ENCODE data around the gene HMCN1.
A peak's percentile ranks its signal among the peaks of the same experiment; 100 is the strongest.

The HMCN1 gene

GRCh38 chr1:185894791-185895190, 160.6 kb downstream of the HMCN1 start:
- H3K27ac ChIP-seq (ENCODE audit: low read length, poor library complexity, severe bottlenecking): no peak overlapping the region
- H3K9me3 ChIP-seq (ENCODE audit: control insufficient read depth, low read length): no peaks in the 10 kb centered on the region
- no peaks in the 10 kb centered on the region for H3K79me1 ChIP-seq (replicated peaks; ENCODE audit: low read length, poor library complexity, severe bottlenecking)
- no peak overlapping the region for H3K18ac ChIP-seq (ENCODE audit: low read depth in 1 of 2, low read length in 2 of 2)
- H4K8ac ChIP-seq (ENCODE audit: low read length): no peak overlapping the region
- H3K4me2 ChIP-seq (ENCODE audit: low read length, poor library complexity, severe bottlenecking): no peak overlapping the region
- peak overlapping the region; percentile 74 for H3K9ac ChIP-seq (ENCODE audit: low read length)
- no peak overlapping the region for H2BK5ac ChIP-seq (ENCODE audit: low read depth, low read length, poor library complexity, severe bottlenecking)
- H3K4me1 ChIP-seq (ENCODE audit: control insufficient read depth, insufficient read depth, low read depth, low read length): no peaks in the 10 kb centered on the region
- H3K23ac ChIP-seq (ENCODE audit: low read length in 2 of 2): no peak overlapping the region
- no peak overlapping the region for H2BK15ac ChIP-seq (ENCODE audit: low read depth, poor library complexity, severe bottlenecking)
- no peaks in the 10 kb centered on the region for H3K27me3 ChIP-seq (ENCODE audit: control insufficient read depth in 1 of 2, insufficient read depth in 1 of 2, low read length in 2 of 2)
- no peak overlapping the region for H3K14ac ChIP-seq (ENCODE audit: low read length in 2 of 2)
- no peak overlapping the region for H2BK12ac ChIP-seq (ENCODE audit: low read length in 2 of 2)
- H2BK120ac ChIP-seq (ENCODE audit: low read depth, low read length): no peak overlapping the region
- no peak overlapping the region for H3K4ac ChIP-seq (ENCODE audit: low read depth in 1 of 2, low read length in 2 of 2)
- no peak overlapping the region for H4K91ac ChIP-seq (ENCODE audit: low read length)
- H2AK5ac ChIP-seq (ENCODE audit: low read length, severe bottlenecking): no peak overlapping the region
- H3K36me3 ChIP-seq (ENCODE audit: control insufficient read depth in 1 of 2, insufficient read depth in 2 of 2, low read depth in 1 of 2, low read length in 2 of 2): peaks cover 3 to 4% of the 10 kb centered on the region in 2 experiments
- WGBS: no CpG with 5 or more reads among the region's 3 CpGs
- DNase-seq: peak; percentile 23
- H2AFZ ChIP-seq (ENCODE audit: low read depth, low read length): no peak overlapping the region
- H3K4me3 ChIP-seq (ENCODE audit: insufficient read depth in 1 of 2, low read depth in 1 of 2, low read length in 2 of 2): no peak overlapping the region

GRCh38 chr1:185895208-185895900, 161.2 kb downstream of the HMCN1 start:
- no peak overlapping the region for H3K4ac ChIP-seq (ENCODE audit: low read depth in 1 of 2, low read length in 2 of 2)
- H2AFZ ChIP-seq (ENCODE audit: low read depth, low read length): no peak overlapping the region
- H3K9me3 ChIP-seq (ENCODE audit: control insufficient read depth, low read length): no peaks in the 10 kb centered on the region
- no CpG with 5 or more reads among the region's 1 CpG for WGBS
- no peak for DNase-seq
- H3K4me1 ChIP-seq (ENCODE audit: control insufficient read depth, insufficient read depth, low read depth, low read length): no peaks in the 10 kb centered on the region
- no peak overlapping the region for H2AK5ac ChIP-seq (ENCODE audit: low read length, severe bottlenecking)
- H2BK120ac ChIP-seq (ENCODE audit: low read depth, low read length): no peak overlapping the region
- no peak overlapping the region for H3K4me3 ChIP-seq (ENCODE audit: insufficient read depth in 1 of 2, low read depth in 1 of 2, low read length in 2 of 2)
- H2BK5ac ChIP-seq (ENCODE audit: low read depth, low read length, poor library complexity, severe bottlenecking): no peak overlapping the region
- H3K23ac ChIP-seq (ENCODE audit: low read length in 2 of 2): no peak overlapping the region
- no peak overlapping the region for H3K18ac ChIP-seq (ENCODE audit: low read depth in 1 of 2, low read length in 2 of 2)
- H2BK12ac ChIP-seq (ENCODE audit: low read length in 2 of 2): no peak overlapping the region
- H2BK15ac ChIP-seq (ENCODE audit: low read depth, poor library complexity, severe bottlenecking): no peak overlapping the region
- no peaks in the 10 kb centered on the region for H3K79me1 ChIP-seq (replicated peaks; ENCODE audit: low read length, poor library complexity, severe bottlenecking)
- H3K27me3 ChIP-seq (ENCODE audit: control insufficient read depth in 1 of 2, insufficient read depth in 1 of 2, low read length in 2 of 2): no peaks in the 10 kb centered on the region
- H3K14ac ChIP-seq (ENCODE audit: low read length in 2 of 2): no peak overlapping the region
- H3K36me3 ChIP-seq (ENCODE audit: control insufficient read depth in 1 of 2, insufficient read depth in 2 of 2, low read depth in 1 of 2, low read length in 2 of 2): peaks cover 3 to 4% of the 10 kb centered on the region in 2 experiments
- no peak overlapping the region for H3K4me2 ChIP-seq (ENCODE audit: low read length, poor library complexity, severe bottlenecking)
- H3K27ac ChIP-seq (ENCODE audit: low read length, poor library complexity, severe bottlenecking): peak overlapping the region; percentile 47
- no peak overlapping the region for H4K91ac ChIP-seq (ENCODE audit: low read length)
- H3K9ac ChIP-seq (ENCODE audit: low read length): peak overlapping the region; percentile 74
- H4K8ac ChIP-seq (ENCODE audit: low read length): no peak overlapping the region

GRCh38 chr1:185896863-185897262, 162.7 kb downstream of the HMCN1 start:
- no peak overlapping the region for H3K4me3 ChIP-seq (ENCODE audit: insufficient read depth in 1 of 2, low read depth in 1 of 2, low read length in 2 of 2)
- no peak overlapping the region for H2BK12ac ChIP-seq (ENCODE audit: low read length in 2 of 2)
- no peaks in the 10 kb centered on the region for H3K27me3 ChIP-seq (ENCODE audit: control insufficient read depth in 1 of 2, insufficient read depth in 1 of 2, low read length in 2 of 2)
- H3K4ac ChIP-seq (ENCODE audit: low read depth in 1 of 2, low read length in 2 of 2): no peak overlapping the region
- H3K27ac ChIP-seq (ENCODE audit: low read length, poor library complexity, severe bottlenecking): peak overlapping the region; percentile 43
- H2AK5ac ChIP-seq (ENCODE audit: low read length, severe bottlenecking): no peak overlapping the region
- H2AFZ ChIP-seq (ENCODE audit: low read depth, low read length): no peak overlapping the region
- no peaks in the 10 kb centered on the region for H3K4me1 ChIP-seq (ENCODE audit: control insufficient read depth, insufficient read depth, low read depth, low read length)
- DNase-seq: peak; percentile 15
- H4K8ac ChIP-seq (ENCODE audit: low read length): no peak overlapping the region
- H3K4me2 ChIP-seq (ENCODE audit: low read length, poor library complexity, severe bottlenecking): no peak overlapping the region
- H3K18ac ChIP-seq (ENCODE audit: low read depth in 1 of 2, low read length in 2 of 2): no peak overlapping the region
- peak overlapping the region; percentile 64 for H3K9ac ChIP-seq (ENCODE audit: low read length)
- H4K91ac ChIP-seq (ENCODE audit: low read length): no peak overlapping the region
- H3K9me3 ChIP-seq (ENCODE audit: control insufficient read depth, low read length): no peaks in the 10 kb centered on the region
- H2BK5ac ChIP-seq (ENCODE audit: low read depth, low read length, poor library complexity, severe bottlenecking): no peak overlapping the region
- no peaks in the 10 kb centered on the region for H3K79me1 ChIP-seq (replicated peaks; ENCODE audit: low read length, poor library complexity, severe bottlenecking)
- H2BK120ac ChIP-seq (ENCODE audit: low read depth, low read length): no peak overlapping the region
- peaks cover 3 to 4% of the 10 kb centered on the region in 2 experiments for H3K36me3 ChIP-seq (ENCODE audit: control insufficient read depth in 1 of 2, insufficient read depth in 2 of 2, low read depth in 1 of 2, low read length in 2 of 2)
- H3K23ac ChIP-seq (ENCODE audit: low read length in 2 of 2): no peak overlapping the region
- H3K14ac ChIP-seq (ENCODE audit: low read length in 2 of 2): no peak overlapping the region
- no peak overlapping the region for H2BK15ac ChIP-seq (ENCODE audit: low read depth, poor library complexity, severe bottlenecking)

GRCh38 chr1:185906186-185906585, 172.0 kb downstream of the HMCN1 start:
- no peaks in the 10 kb centered on the region for H3K4me1 ChIP-seq (ENCODE audit: control insufficient read depth, insufficient read depth, low read depth, low read length)
- H3K36me3 ChIP-seq (ENCODE audit: control insufficient read depth in 1 of 2, insufficient read depth in 2 of 2, low read depth in 1 of 2, low read length in 2 of 2): peaks cover 0 to 35% of the 10 kb centered on the region in 2 experiments
- H3K27me3 ChIP-seq (ENCODE audit: control insufficient read depth in 1 of 2, insufficient read depth in 1 of 2, low read length in 2 of 2): no peaks in the 10 kb centered on the region
- H2AFZ ChIP-seq (ENCODE audit: low read depth, low read length): no peak overlapping the region
- no peak overlapping the region for H2BK5ac ChIP-seq (ENCODE audit: low read depth, low read length, poor library complexity, severe bottlenecking)
- no peak overlapping the region for H3K23ac ChIP-seq (ENCODE audit: low read length in 2 of 2)
- H3K4ac ChIP-seq (ENCODE audit: low read depth in 1 of 2, low read length in 2 of 2): no peak overlapping the region
- H4K91ac ChIP-seq (ENCODE audit: low read length): no peak overlapping the region
- no peak overlapping the region for H3K9ac ChIP-seq (ENCODE audit: low read length)
- H2BK120ac ChIP-seq (ENCODE audit: low read depth, low read length): no peak overlapping the region
- no peak overlapping the region for H3K18ac ChIP-seq (ENCODE audit: low read depth in 1 of 2, low read length in 2 of 2)
- no peak overlapping the region for H4K8ac ChIP-seq (ENCODE audit: low read length)
- no peak overlapping the region for H2BK12ac ChIP-seq (ENCODE audit: low read length in 2 of 2)
- no CpG with 5 or more reads among the region's 1 CpG for WGBS
- no peak for DNase-seq
- no peaks in the 10 kb centered on the region for H3K79me1 ChIP-seq (replicated peaks; ENCODE audit: low read length, poor library complexity, severe bottlenecking)
- H3K4me2 ChIP-seq (ENCODE audit: low read length, poor library complexity, severe bottlenecking): no peak overlapping the region
- no peak overlapping the region for H3K4me3 ChIP-seq (ENCODE audit: insufficient read depth in 1 of 2, low read depth in 1 of 2, low read length in 2 of 2)
- H2AK5ac ChIP-seq (ENCODE audit: low read length, severe bottlenecking): no peak overlapping the region
- no peaks in the 10 kb centered on the region for H3K9me3 ChIP-seq (ENCODE audit: control insufficient read depth, low read length)
- no peak overlapping the region for H3K14ac ChIP-seq (ENCODE audit: low read length in 2 of 2)
- H3K27ac ChIP-seq (ENCODE audit: low read length, poor library complexity, severe bottlenecking): no peak overlapping the region
- H2BK15ac ChIP-seq (ENCODE audit: low read depth, poor library complexity, severe bottlenecking): no peak overlapping the region
